AG08396 (cell line): ENCODE data around the gene NXNL1.
A peak's percentile ranks its signal among the peaks of the same experiment; 100 is the strongest.

ENCODE experiments used
- DNase-seq: peaks from one replicate; pipeline ENCODE4 v3.0.0; 2012; ENCODE audit warnings: low spot score, mixed read lengths

The NXNL1 gene

GRCh38 chr19:17419621-17420474, 40.9 kb downstream of the NXNL1 start, which contains the start of gene MVB12A:
Gene MVB12A (plus strand): TSS chr19:17420047. CDS start chr19:17420136, 89 bp downstream.
- peak; percentile 99 for DNase-seq

DNA sequence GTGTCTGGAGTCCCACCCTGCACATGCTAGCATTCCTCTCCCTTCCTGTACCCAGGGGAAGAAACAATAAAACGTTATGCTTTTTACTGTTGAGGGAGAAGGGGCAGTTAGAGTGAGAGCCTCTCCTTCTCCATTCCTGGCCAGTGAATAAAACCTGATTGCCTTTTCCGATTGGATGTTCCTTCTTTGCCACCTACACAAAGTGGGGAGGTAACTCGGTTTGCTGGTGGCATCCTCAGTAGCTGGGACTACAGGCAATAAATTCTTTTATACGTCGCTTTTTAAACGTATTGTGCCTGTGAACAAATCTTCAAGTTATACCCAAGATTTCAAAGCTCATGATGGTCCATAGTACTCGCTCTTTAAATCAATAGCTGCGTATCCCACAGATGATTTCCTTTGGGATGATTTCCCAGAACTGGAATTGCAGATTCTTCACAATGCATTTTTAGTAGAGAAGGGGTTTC, 41.5 kb downstream of the NXNL1 start:
- no peak for DNase-seq

DNA sequence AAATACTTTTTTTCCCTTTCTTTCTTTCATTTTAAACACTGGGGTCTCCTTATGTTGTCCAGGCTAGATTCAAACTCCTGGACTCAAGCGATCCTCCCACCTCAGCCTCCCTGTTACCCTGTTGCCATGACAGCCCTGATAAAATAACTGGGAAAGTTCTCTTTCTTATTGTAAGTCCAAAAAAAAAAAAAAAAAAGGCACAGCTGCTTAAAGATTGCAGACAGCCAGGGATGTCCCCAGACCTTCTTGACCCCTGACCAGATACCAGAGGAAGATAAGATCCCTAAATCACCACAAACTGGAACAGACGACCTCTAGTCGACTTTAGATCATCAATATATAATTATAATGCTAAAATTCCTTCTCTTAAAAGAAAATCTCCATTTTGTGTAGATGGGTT, 42.0 kb downstream of the NXNL1 start:
- no peak for DNase-seq

GRCh38 chr19:17415121-17415520, 45.6 kb downstream of the NXNL1 start:
- no peak for DNase-seq

- no peak for DNase-seq
Measured at GRCh38 chr19:17414097-17414496, 46.6 kb downstream of the NXNL1 start.

DNA sequence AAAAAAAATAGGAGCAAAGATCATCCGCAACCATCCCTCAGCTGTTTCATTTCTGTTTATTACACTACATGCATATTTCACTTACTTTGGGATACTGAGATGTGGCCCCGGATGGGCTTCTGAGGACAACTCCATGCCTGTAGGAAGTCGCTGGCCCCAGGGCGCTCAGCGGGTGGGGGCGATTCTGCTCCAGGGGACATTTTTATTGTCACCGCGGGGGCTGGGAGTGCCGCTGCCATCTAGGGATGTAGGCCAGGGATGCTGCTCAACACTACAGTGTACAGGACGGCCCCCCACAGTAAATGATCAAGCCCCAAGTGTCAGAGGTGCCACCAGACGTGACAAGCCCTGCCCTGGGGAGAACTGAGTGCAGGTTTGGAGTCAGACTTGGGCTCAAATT, 48.9 kb downstream of the NXNL1 start:
- DNase-seq, result no peak

GRCh38 chr19:17409990-17410389, 50.7 kb downstream of the NXNL1 start:
- no peak for DNase-seq

DNA sequence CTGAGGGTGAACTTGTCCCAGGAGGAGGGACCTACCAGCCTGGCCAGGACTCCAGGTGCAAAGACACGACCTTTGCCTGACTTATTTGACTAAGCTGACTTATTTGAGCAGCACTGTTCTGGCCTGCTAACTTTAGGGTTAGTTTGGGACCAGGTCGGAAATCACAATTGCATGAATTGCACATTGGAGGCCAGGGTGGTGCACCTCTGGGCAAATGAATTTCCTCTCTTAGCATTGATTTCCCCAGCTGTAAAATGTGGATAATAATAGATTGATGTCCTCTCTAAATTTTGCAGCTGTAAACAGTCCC, 53.9 kb downstream of the NXNL1 start:
- DNase-seq, result no peak

- no peak for DNase-seq
Measured at GRCh38 chr19:17406046-17406886, 54.5 kb downstream of the NXNL1 start.
